IMR-90 (cell line): Measurements from ENCODE around the gene PRSS56. TPM values are rescaled to one million over a fixed set of nuclear protein-coding genes. Genes with fewer than 3 reads are reported as not detected.

Experiments
- ATAC-seq: fragments of 200-7000 bp; cut with Tn5 transposase; 2 replicates; pipeline ENCODE4 v1.9.1; 2020; ENCODE audit warnings: low read depth, mild to moderate bottlenecking, moderate library complexity
- BruUV-seq: library from RNA; stranded (reverse); fragments of 400-500 nt; replicated peaks from 2 replicates; lab custom pipeline; 2021; lab: Mats Ljungman, UMichigan
- CTCF ChIA-PET: fragments of 300-600 bp; formaldehyde crosslinking; extraction: SDS; loops from one replicate; lab custom pipeline; 2021; ENCODE audit warnings: antibody characterized with exemption; lab: Yijun Ruan, JAX
- POLR2A ChIA-PET: fragments of 300-600 bp; sonication (Branson Sonifier 250); formaldehyde crosslinking; loops from one replicate; lab custom pipeline; 2022; ENCODE audit warnings: antibody characterized with exemption; ENCODE audit not compliant: unreplicated experiment; lab: Charles Lee
- DNase-seq: peaks from one replicate; pipeline ENCODE4 v3.0.0; 2013
- H2AFZ ChIP-seq: replicated peaks from 2 replicates; pipeline ENCODE3; 2013; ENCODE audit warnings: low read length, mild to moderate bottlenecking; ENCODE audit not compliant: poor library complexity
- H2AK5ac ChIP-seq: 2 replicates; pipeline ENCODE4 v1.6.1; 2013; ENCODE audit warnings: low read depth, low read length, inconsistent platforms
- H2AK9ac ChIP-seq: replicated peaks from 2 replicates; pipeline ENCODE3; 2013; ENCODE audit warnings: mild to moderate bottlenecking, low read depth, low read length, moderate library complexity; ENCODE audit not compliant: poor library complexity
- H2BK120ac ChIP-seq: 2 replicates; pipeline ENCODE4 v1.6.1; 2013; ENCODE audit warnings: low read depth, low read length, inconsistent platforms
- H2BK15ac ChIP-seq: 3 replicates; pipeline ENCODE4 v1.6.1; 2013; ENCODE audit warnings: low read depth, low read length, inconsistent platforms
- H2BK20ac ChIP-seq: 2 replicates; pipeline ENCODE4 v1.6.1; 2013; ENCODE audit warnings: low read depth, mild to moderate bottlenecking, inconsistent platforms, low read length, moderate library complexity
- H2BK5ac ChIP-seq: 2 replicates; pipeline ENCODE4 v1.6.1; 2013; ENCODE audit warnings: mild to moderate bottlenecking, low read depth, low read length, inconsistent platforms; ENCODE audit not compliant: poor library complexity, severe bottlenecking
- H3K14ac ChIP-seq: replicated peaks from 2 replicates; pipeline ENCODE4 v1.6.1; 2013; ENCODE audit warnings: low read depth, low read length, inconsistent platforms
- H3K18ac ChIP-seq: 2 replicates; pipeline ENCODE4 v1.6.1; 2013; ENCODE audit warnings: low read depth, low read length, control low read depth
- H3K23ac ChIP-seq: 2 replicates; pipeline ENCODE4 v1.6.1; 2013; ENCODE audit warnings: low read depth, low read length, inconsistent platforms
- H3K27ac ChIP-seq: 2 replicates; pipeline ENCODE4 v1.5.1; 2013; ENCODE audit warnings: mild to moderate bottlenecking, control low read depth, low read length; ENCODE audit not compliant: insufficient read depth
- H3K27me3 ChIP-seq: 2 replicates; pipeline ENCODE4 v1.6.1; 2013; ENCODE audit warnings: low read length; ENCODE audit not compliant: control insufficient read depth, insufficient read depth
- H3K36me3 ChIP-seq: 2 replicates; pipeline ENCODE4 v1.6.1; 2013; ENCODE audit warnings: low read length, mixed read lengths; ENCODE audit not compliant: control insufficient read depth, insufficient read depth
- H3K4ac ChIP-seq: 2 replicates; pipeline ENCODE4 v1.6.1; 2013; ENCODE audit warnings: low read depth, low read length, inconsistent platforms
- H3K4me1 ChIP-seq: 2 replicates; pipeline ENCODE4 v1.6.1; 2013; ENCODE audit warnings: low read length, mixed read lengths; ENCODE audit not compliant: control insufficient read depth, insufficient read depth
- H3K4me2 ChIP-seq: 2 replicates; pipeline ENCODE4 v1.6.1; 2013; ENCODE audit warnings: low read depth, mild to moderate bottlenecking, control low read depth, low read length, moderate library complexity
- H3K4me3 ChIP-seq: 2 replicates; pipeline ENCODE4 v1.5.1; 2013; ENCODE audit warnings: low read depth, mild to moderate bottlenecking, control low read depth, low read length, moderate library complexity; ENCODE audit not compliant: insufficient read depth
- H3K56ac ChIP-seq: 2 replicates; pipeline ENCODE4 v1.6.1; 2013; ENCODE audit warnings: low read length, inconsistent platforms; ENCODE audit not compliant: insufficient read depth; ENCODE audit errors: extremely low read depth
- H3K79me1 ChIP-seq, 2 experiments: 2 replicates each; pipeline ENCODE4 v1.6.1; 2013; ENCODE audit warnings: low read length in 2 of 2, inconsistent platforms in 1 of 2, low read depth in 1 of 2
- H3K9ac ChIP-seq: 2 replicates; pipeline ENCODE4 v1.6.1; 2013; ENCODE audit warnings: low read depth, low read length, control low read depth
- H3K9me1 ChIP-seq: 2 replicates; pipeline ENCODE4 v1.6.1; 2013; ENCODE audit warnings: low read length, inconsistent platforms; ENCODE audit not compliant: insufficient read depth
- H3K9me3 ChIP-seq: 2 replicates; pipeline ENCODE4 v1.6.1; 2013; ENCODE audit warnings: low read length; ENCODE audit not compliant: control insufficient read depth, insufficient read depth
- H4K20me1 ChIP-seq: 2 replicates; pipeline ENCODE4 v1.6.1; 2013; ENCODE audit warnings: low read length, inconsistent platforms; ENCODE audit not compliant: insufficient read depth
- H4K5ac ChIP-seq: 2 replicates; pipeline ENCODE4 v1.6.1; 2013; ENCODE audit warnings: mild to moderate bottlenecking, low read depth, low read length, control low read depth
- H4K8ac ChIP-seq, 2 experiments: 2 replicates each; pipeline ENCODE4 v1.6.1; 2013; ENCODE audit warnings: low read depth in 2 of 2, low read length in 2 of 2, control low read depth in 1 of 2, inconsistent platforms in 1 of 2
- H4K91ac ChIP-seq: 2 replicates; pipeline ENCODE4 v1.6.1; 2013; ENCODE audit warnings: low read depth, low read length, inconsistent platforms; ENCODE audit not compliant: insufficient read depth
- CHD1 ChIP-seq: IDR thresholded peaks from 2 replicates; pipeline ENCODE4 v1.6.1; 2012; ENCODE audit warnings: low read depth, low read length, improper control_type of control experiment
- CTCF ChIP-seq: conservative IDR thresholded peaks from 2 replicates; pipeline ENCODE4 v1.5.1; 2012; ENCODE audit warnings: mild to moderate bottlenecking, low read depth, low read length, improper control_type of control experiment
- MAZ ChIP-seq: IDR thresholded peaks from 2 replicates; pipeline ENCODE4 v1.6.1; 2012; ENCODE audit warnings: low read depth, mild to moderate bottlenecking, low read length, improper control_type of control experiment, moderate library complexity, borderline replicate concordance
- MXI1 ChIP-seq: IDR thresholded peaks from 2 replicates; pipeline ENCODE4 v1.6.1; 2012; ENCODE audit warnings: low read depth, mild to moderate bottlenecking, low read length, moderate library complexity, borderline replicate concordance
- RFX5 ChIP-seq: IDR thresholded peaks from 2 replicates; pipeline ENCODE4 v1.8.0; 2012; ENCODE audit warnings: low read depth, mild to moderate bottlenecking, low read length, moderate library complexity
- USF2 ChIP-seq: fragments of 150-350 bp; IDR thresholded peaks from 2 replicates; pipeline ENCODE4 v1.6.1; 2017; ENCODE audit warnings: mild to moderate bottlenecking, antibody characterized with exemption, low read length, low read depth
- WGBS, 2 experiments: methylation state at CpG; one replicate each; pipeline versions ENCODE4 v1.1.5 to v1.1.7; 2013; ENCODE audit warnings: missing lambda C conversion rate in 2 of 2; ENCODE audit not compliant: insufficient read length in 1 of 2; ENCODE audit errors: extremely low coverage in 2 of 2; 5-methylcytosine and 5-hydroxymethylcytosine counted together
- dilution Hi-C: fragments of 300-500 bp; cut with HindIII; formaldehyde crosslinking; loops from one replicate; pipeline ENCODE4 v1.14.3; 2018; ENCODE audit warnings: low sequenced_read_pairs; ENCODE audit not compliant: unreplicated experiment
- in situ Hi-C: fragments of 300-500 bp; cut with MboI; formaldehyde crosslinking; loops from 3 replicates; pipeline ENCODE4 v1.14.3; 2019; ENCODE audit warnings: low sequenced_read_pairs, inconsistent platforms, mixed read lengths
- intact Hi-C: fragments of 100-400 bp; cut with micrococcal nuclease; formaldehyde crosslinking; loops from 2 replicates; pipeline ENCODE4 v1.10.0; 2022
- polyA plus RNA-seq, 3 experiments: library from polyadenylated mRNA; depleted of rRNA; stranded (reverse); fragments of >200 nt; gene quantifications; 2 replicates each; pipeline ENCODE4 v1.2.3, GENCODE V29; 2012; ENCODE audit warnings: low replicate concordance in 1 of 3
- total RNA-seq: library from RNA; depleted of rRNA; stranded (reverse); fragments of >200 nt; gene quantifications from 2 replicates; pipeline ENCODE4 v1.2.3, GENCODE V29; 2012

PRSS56 gene
- total and polyA plus RNA-seq, 2 of the 4 experiments (the other 2 are of a cell fraction) = not detected

- Histone ChIP-seq H3K9ac (no peak overlapping the region), H3K4me1 (no peaks in the 10 kb centered on the region), H3K4me2 (no peak overlapping the region), H3K9me1 (no peaks in the 10 kb centered on the region), H2BK120ac (no peak overlapping the region), H2AK5ac (no peak overlapping the region), H2AK9ac (no peak overlapping the region), H3K56ac (no peak overlapping the region), H3K79me1 (no peaks in the 10 kb centered on the region), H4K8ac (no peak overlapping the region), H3K14ac (no peak overlapping the region), H3K23ac (no peak overlapping the region), H3K4me3 (no peak overlapping the region), H2AFZ (no peak overlapping the region), H4K5ac (no peak overlapping the region), H4K91ac (no peak overlapping the region), H3K4ac (no peak overlapping the region), H2BK15ac (no peak overlapping the region), H3K27me3 (peaks cover 57% of the 10 kb centered on the region), H3K9me3 (no peaks in the 10 kb centered on the region), H2BK20ac (no peak overlapping the region), H3K27ac (no peak overlapping the region), H4K20me1 (no peaks in the 10 kb centered on the region), H2BK5ac (no peak overlapping the region), H3K18ac (no peak overlapping the region), H3K36me3 (no peaks in the 10 kb centered on the region)
- ATAC-seq (no peak), DNase-seq (no peak)
- ChIA-PET CTCF (no interaction called here), POLR2A (no interaction called here)
- intact Hi-C loops (no loop called here), dilution Hi-C loops (no loop called here), in situ Hi-C loops (no loop called here)
- BruUV-seq = no TSS peak
- 36% methylated on average over 5 of the region's 13 CpGs; no CpG with 5 or more reads in 1 of the 2 experiments for whole genome bisulfite sequencing, 2 experiments
- TF ChIP-seq USF2 (no peak), MAZ (no peak), RFX5 (no peak), MXI1 (no peak), CTCF (no peak), CHD1 (no peak)
Observed at GRCh38 chr2:232526372-232526941, 6.3 kb downstream of the PRSS56 start.
